ENCODE measurements around the gene ADAMTS13.

The ADAMTS13 gene

DNA sequence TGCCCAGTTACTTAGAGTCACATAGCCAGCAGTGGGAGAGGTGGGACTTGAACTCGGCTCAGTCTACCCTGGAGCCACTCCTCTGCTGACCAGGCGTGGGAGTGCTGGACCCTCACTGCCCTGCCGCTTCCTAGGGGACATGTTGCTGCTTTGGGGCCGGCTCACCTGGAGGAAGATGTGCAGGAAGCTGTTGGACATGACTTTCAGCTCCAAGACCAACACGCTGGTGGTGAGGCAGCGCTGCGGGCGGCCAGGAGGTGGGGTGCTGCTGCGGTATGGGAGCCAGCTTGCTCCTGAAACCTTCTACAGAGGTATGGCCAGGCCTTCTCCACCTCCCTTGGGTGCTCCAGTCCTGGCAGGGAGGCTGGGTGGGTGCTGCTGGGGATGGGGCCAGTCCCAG is 34.2 kb downstream of the ADAMTS13 start:
- no peak for FAIRE-seq

DNA sequence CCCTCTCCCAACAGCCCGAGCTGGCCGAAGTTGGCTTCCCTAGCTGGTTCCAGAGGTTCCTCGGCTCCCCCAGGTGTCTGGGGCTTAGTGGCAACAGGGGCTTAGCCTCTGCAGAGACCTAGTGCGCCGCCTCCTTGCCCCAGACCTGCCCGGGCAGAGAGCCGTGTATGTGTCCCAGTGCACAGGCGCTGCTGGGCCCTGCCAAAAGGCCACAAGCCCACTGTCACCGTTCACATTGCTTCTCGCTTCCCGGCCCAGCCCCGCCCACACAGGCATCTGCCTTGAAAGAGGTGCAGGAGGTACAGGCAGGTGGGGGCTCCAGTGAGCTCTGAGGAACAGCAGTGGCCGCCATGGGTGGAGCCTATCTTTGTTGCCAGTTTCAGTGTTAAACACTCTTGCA is 35.1 kb downstream of the ADAMTS13 start:
- FAIRE-seq = no peak

DNA sequence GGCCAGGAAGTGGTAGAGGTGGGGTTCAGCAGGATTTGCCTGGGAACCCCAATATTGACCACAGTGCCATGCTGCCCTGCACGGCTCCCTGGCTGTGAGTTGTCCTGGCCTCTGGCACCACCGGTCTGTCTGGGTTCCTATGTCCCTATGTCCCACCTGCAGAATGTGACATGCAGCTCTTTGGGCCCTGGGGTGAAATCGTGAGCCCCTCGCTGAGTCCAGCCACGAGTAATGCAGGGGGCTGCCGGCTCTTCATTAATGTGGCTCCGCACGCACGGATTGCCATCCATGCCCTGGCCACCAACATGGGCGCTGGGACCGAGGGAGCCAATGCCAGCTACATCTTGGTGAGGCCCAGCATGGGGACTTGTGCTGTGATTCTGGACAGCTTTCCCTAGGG is 35.6 kb downstream of the ADAMTS13 start:
- FAIRE-seq = no peak

DNA sequence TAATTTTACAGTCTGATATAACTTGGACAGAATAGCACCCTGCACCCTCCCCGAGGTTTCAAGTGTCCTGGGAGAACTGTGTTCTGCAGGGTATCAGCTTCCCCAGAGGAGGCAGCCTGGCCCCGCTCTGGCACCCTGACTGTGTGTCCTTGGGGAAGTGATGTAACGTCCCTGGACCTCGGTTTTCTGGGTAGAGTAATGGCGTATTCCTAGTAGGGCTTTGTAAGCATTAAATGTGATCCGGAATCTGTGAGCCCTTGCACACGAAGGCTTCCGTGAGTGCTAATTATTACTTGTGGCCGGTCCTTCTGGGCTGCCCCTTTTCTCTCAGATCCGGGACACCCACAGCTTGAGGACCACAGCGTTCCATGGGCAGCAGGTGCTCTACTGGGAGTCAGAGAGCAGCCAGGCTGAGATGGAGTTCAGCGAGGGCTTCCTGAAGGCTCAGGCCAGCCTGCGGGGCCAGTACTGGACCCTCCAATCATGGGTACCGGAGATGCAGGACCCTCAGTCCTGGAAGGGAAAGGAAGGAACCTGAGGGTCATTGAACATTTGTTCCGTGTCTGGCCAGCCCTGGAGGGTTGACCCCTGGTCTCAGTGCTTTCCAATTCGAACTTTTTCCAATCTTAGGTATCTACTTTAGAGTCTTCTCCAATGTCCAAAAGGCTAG is 36.6 kb downstream of the ADAMTS13 start:
- no peak for FAIRE-seq

DNA sequence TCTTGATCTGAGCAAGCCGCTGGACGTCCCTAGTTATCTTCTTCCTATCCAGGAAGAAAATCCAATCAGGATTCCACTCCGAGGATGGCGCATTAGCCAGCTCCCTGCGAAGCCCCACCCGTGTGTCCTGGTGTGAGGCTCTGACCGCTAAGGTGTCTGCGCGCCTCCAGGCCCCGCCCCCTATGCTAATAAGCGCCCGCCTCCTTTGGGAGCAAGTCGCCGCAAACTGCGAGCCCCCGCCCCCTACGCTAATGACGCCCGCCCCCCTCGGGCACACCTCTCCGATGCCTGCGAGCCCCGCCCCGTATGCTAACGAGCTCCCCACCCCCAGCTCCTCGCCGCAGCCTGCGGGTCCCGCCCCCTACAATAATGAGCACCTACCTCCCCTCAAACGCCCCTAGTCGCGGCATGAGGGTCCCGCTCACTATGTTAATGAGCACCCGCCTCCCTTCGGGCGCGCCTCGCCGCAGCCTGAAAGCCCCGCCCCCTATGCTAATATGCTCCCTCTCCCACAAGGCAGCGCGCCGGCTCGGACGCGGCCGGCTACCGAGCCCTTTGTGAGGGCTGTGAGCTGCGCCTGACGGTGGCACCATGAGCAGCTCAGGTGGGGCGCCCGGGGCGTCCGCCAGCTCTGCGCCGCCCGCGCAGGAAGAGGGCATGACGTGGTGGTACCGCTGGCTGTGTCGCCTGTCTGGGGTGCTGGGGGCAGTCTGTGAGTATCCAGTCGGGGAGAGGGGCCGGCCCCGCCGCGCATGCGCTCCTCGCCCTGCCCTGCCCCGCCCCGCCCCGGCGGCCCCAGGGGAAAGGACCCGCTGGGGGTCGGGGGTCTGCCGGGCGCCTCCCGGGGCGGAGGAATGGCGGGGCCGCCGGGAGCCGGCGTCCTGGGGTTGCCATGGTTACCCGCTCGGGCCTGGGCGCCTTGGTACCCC is 37.6 kb downstream of the ADAMTS13 start, which contains the start of gene CACFD1:
Gene CACFD1 (plus strand): TSS at position 503 of the 929 bp plus-strand sequence. CDS start 89 bp downstream, at position 592.
- no peak for FAIRE-seq

DNA sequence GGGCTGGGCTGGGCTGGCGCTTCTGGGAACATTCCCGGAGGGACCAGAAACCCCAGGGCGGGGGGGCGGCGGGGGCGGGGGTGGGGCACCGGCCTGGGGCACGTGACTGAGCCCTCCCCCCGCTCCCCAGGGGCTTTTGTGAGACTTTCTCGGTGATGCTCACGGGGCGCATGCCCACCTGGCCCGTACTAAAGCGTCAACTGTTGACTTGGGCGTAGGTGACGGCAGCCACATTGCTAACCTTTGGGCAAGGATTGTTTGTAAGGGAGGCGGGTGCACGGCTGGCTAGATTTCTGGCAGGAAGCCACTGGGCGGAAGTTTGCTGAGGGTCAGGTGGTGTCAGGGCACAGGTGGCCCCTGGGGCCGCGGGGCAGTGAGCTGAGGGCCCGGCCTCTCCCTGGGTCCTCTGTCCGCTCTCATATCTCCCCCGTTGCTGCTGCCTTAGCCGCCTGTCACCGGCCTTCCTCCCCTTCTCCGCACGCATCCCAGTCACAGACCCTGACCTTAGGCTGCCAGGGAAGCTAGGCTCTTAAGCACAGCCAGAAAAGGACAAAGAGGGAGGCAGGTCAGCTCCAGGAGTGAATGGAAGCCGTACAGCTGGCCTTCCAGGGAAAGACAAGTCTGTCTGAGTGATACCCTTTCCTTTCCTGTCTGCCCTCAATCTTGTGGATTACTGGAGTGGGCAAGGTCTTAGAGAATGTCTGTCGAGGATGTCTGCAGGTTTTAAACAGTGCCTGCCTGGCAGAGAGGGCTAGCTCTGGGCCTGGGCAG is 38.4 kb downstream of the ADAMTS13 start:
- no peak for FAIRE-seq

DNA sequence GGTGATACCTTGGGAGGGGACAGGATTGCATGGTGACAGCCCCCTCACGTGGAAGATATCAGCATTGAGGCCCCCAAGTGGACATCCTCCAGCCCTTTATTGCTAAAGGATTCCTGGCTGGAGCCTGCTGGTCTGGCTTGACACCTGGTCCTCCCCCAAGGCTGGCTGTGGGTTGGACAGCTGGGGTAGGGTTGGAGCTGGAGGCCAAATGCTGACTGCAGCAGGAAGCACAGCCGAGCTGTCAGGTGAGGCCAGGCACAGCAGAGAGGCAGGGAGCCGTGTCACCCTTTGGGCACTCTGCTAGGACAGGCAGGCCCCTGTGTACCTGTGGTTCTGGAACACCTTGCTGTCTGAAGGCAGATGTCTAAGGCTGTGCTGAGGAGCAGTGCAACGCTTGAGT is 39.8 kb downstream of the ADAMTS13 start:
- FAIRE-seq = no peak

DNA sequence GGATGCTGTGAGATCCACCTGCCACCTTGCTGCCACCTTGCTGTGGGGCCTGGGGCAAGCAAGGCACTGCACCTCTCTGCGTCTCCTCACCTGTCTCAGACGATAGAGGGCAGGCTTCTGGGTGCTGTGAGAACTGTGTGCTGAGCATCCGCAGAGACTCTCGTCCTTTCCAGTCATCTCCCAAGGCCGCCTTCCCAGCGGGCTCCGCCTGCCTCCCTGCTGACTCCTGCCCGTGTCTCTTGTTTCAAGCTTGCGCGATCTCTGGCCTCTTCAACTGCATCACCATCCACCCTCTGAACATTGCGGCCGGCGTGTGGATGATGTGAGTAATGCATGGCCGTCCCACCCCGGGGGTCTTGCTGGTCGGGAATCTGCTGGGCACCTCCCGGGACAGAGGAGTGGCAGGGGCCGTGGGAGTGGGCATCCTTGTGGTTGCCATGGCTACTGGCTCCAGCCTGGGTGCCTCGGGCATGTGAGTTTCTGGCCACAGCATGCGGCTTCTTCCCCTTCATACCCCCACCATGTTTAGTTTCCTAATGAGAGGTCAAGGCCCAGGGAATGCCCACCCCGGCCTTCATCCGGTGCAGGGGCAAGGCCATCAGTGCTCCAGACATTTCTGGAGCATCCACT is 41.2 kb downstream of the ADAMTS13 start:
- no peak for FAIRE-seq

DNA sequence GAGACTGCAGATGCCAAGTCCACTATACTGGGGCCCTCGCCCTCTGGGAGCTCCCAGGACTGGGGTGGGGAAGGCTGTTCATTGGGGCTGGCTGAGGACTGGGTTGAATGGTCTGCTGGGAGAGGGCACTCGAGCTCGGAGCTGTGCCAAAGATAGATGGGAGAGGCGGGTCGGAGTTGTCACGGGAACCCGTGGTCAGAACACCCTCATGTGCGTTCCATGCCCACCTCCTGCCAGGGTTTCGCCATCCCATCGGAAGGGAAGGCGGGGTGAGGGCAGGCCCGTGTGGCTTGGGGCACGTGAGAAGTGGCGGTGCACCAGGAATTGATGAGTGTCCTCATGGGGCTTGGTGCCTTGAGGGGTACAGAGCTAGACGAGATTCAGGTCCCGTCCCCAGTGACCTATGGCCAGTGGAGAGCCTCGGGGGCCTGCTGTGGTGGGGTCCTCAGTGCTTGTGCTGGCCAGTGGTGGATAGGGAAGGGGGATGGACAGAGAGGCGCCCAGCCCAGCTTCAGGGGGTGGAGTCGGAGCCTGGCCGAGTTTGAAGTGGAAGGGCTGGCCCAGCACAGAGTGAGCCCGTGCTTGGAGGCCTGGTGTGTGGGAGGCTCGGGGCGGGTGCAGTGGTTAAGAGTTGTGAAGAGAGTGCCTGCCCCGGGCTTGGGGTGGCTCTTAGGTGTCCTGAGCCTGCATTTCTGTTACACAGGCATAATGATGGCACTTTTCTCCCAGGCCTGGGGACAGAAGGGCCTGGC is 41.9 kb downstream of the ADAMTS13 start:
- no peak for FAIRE-seq

DNA sequence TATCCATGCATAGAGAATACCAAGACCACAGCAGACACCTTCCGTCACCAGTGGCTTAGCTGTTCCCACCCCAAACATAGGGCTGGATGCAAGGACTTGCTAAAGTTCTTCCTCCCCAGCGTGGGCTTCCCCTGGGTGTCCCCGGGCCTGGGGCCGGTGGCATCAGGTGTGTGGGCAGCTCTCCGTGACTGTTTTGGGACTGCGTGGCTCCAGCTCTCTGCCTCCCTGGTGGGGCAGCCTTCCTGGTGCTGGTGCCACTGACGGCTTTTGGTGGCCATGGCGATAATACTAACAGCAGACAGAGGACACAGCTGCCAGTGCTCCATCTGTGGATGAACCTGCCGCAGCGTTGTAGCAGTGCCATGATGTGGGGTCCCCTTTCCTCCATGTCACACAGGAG is 42.5 kb downstream of the ADAMTS13 start:
- no peak for FAIRE-seq

DNA sequence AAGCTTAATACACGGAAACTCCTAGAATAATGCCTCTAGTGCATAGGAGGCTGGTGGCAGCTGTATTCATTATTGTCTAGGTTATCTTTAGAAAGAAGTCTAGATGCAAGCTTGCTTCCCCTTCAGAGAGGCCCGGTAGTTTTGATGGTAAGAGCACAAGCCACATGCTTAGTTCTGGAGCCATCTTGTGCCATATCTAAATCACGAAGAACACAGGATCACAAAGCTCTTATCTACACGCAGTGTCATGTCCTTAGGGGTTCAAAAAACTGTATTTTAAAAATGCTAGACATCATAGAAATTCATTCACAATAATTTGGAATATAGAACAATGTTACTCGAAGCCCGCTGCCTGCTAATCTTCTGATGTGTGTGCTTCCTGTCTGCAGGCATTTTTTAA is 43.8 kb downstream of the ADAMTS13 start:
- FAIRE-seq = no peak

DNA sequence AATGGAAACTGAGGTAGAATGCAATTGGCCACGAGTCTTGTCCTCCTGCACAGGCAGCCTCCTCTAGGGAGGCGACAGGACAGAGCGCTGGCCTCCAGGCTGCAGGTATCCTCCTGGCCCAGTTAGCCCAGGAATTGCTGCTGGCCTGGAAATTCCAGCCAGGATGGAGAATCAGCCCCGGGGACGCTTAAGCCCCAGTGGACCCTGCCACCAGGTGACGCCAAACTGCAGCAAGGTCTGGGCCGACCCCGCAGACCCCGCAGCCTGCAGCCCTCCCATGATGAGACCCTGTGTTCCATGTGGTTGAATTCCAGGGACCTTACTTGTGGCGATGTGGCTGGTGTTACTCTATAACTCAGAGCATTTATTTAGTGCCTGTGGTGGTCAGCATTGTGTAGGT is 44.9 kb downstream of the ADAMTS13 start:
- no peak for FAIRE-seq

DNA sequence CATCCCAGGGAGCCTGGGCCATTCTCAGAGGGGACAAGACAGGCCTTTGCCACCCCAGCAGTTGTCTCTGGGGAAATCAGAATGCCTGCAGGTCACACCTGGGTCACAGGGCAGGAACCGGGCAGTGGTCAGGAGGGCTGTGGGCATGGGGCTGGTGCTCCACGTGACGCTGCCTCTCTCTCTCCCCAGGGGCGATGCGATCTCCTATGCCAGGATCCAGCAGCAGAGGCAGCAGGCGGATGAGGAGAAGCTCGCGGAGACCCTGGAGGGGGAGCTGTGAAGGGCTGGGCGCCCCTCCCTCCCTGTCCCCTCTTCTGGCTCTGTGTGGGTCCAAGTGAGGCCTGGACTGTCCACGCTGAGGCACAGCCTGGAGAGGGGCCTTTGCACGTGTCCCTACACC is 46.2 kb downstream of the ADAMTS13 start:
- FAIRE-seq = no peak

DNA sequence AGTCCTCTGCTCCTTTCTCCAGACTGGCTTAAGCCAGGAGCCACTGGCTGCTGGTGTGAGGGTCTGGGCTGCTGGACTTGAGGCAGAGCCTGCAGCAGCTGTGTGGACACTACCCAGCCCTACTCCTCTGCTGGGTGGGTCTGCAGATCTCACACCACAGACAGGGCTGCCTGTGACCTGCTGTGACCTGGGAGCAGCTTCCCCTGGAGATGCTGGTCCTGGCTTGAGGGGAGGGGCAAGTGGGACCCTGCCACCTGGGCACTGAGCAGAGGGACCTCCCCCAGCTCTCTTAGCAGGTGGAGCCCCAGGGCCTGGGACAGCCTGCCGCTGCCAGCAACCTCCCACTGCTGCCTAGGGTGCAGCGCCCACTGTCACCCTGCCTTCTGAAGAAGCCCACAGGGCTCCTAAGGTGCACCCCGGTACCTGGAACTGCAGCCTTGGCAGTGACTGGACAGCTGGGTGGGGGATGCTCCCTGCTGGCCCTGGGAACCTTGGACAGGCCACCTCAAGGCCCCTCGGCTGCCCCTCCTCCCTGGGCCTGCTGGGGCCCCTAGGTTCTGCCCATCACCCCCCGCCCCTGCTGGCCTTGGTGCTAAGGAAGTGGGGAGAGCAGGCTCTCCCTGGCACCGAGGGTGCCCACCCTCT is 46.7 kb downstream of the ADAMTS13 start:
- no peak for FAIRE-seq

DNA sequence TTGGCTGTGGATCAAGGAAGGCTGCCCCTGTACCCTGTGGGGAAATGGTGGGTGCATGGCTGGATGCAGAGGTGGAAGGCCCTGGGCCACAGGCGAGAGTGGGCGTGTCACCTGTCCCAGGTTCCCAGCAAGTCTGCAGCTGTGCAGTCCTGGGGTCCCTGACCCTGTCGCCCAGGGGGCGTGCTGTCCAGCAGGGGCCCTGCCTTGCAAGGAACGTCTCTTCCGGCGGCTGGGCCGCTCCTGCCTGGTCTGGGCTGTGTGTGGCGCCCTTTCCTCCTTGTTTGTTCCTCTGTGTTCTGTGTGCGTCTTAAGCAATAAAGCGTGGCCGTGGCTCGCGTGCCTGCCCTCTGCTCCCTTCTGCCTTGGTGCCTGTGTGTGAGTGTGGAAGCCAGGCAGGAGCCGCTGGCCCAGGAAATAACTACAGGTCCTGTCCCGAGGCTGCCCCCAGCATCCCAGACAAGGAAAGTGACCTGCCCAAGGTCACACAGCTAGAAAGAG is 48.3 kb downstream of the ADAMTS13 start:
- no peak for FAIRE-seq

DNA sequence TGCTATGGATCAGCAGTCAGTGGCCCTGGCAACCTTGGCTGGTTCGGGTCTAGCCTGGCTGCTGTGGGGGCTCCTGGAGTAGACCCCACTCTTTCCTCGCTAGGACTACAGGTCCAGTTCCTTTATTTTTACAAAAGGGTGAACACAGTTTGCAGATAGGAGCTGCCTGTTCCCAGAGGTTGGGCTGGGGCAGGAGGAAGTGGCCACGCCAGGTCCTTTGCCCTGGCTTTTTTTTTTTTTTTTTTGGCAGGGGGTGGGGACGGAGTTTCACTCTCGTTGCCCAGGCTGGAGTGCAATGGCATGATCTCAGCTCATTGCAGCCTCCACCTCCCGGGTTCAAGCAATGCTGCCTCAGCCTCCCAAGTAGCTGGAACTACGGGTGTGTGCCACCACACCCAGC is 48.8 kb downstream of the ADAMTS13 start:
- FAIRE-seq = no peak

DNA sequence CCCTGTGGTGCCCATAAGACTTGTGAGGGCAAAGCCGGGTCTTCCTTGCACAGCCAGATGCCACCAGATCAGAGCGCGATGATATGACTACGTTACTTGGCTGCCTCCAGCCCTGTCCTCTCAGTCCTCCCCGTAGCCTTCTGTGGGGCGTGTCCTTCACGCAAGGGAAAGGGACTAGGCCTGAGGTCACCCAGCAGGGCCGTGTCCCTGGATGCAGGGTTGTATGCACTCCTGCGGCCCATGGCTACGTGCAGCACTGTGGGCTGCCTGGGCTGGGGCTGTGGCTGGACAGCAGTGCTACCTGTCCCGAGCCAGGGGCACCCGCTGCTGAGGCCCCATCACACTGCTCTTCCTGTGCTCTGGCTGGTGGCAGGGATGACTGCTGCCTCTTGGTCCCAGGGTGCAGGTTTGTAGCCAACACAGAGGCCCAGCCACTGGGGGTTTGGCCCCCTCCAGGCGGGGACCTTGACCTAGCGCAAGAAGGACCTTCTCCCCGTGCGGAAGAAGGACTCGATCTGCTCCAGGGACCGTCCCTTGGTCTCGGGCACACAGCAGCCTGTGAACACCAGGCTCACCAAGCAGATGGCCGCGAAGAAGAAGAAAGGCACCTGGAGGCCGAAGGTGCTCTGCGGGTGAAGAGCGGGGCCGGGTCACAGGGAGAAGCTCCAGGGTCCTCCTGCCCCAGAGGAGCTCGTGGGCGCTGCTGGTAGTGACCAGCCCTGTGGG is 49.5 kb downstream of the ADAMTS13 start:
- FAIRE-seq = no peak

DNA sequence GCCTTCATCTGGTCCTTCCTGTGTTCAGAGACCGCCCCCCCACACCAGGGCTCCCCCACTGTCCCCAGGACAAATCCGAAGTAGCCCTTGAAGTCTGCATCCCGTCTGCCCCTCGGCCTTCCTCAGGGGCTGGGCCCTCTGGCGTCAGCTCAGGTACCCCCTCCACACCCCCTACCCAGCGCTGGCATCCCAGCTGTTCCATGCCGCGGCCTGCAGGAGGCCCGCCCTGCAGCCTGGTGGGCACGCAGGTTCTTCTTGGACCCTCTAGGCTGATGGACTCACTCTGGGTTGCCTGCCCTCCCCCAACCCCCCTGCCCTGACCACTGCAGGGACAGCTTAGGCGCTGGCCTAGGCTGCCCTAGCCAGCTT is 50.1 kb downstream of the ADAMTS13 start:
- no peak for FAIRE-seq

DNA sequence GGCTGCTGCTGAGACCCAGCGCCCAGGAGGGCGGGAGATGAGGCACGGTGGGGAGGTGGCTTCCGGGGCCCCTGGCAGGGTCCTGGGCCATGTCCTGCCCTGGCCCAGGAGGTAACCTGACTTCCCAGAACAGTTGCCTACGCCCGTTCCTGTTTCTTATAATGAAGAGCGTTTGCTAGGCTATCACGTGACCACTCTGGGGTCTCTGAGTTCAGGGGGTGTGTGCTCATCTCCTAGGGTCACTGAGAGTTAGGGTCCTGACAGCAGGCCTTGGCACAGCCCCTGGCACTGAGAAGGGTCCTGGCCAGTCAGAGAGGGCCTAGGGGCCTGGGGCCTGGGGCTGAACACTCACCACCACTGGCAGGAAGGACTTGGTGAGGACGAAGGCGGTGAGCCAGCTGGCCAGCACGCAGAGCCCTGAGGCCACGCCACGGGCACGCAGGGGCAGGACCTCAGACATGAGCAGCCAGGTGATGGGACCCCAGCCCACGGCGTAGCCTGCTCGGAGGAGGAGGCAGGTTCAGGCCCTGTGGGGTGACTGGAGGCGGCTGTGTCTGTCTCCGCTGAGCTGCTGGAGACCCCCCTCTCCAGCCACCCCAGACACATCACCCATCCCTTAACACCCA is 50.7 kb downstream of the ADAMTS13 start:
- FAIRE-seq = no peak

DNA sequence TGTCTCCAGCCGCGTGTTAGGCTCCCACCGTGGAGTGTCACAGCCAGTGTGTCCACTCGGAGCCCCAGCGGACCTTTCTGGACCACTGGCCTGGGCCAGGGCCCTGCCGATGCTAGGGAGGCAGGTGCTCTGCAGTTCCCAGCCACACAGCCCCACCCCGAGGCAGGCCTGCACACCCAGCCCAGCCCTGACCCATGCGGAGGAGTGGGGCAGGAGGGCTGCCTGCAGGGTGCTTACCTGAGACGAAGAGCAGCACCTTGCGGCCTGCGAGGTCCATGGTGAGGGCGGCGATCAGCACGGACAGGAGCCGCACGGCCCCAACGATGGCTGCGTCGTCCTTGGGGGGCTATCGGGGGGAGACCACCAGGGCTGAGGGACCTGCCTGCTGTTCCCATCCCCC is 51.6 kb downstream of the ADAMTS13 start:
- FAIRE-seq = no peak

All from endometrium (tissue), 2 donors.